GM18868 (cell line): ENCODE data around the gene RPRD1A.
"Not testable (repeated sequence)": the region's sequence is repeated elsewhere in the genome, so short reads cannot be mapped to it uniquely, and the experiment has no call there.

Source experiments
- ATAC-seq: cut with Tn5 transposase; IDR thresholded peaks from one replicate; pipeline ENCODE4 v1.9.1; 2021; ENCODE audit warnings: mild to moderate bottlenecking, moderate library complexity; ENCODE audit not compliant: unreplicated experiment

Gene RPRD1A

DNA sequence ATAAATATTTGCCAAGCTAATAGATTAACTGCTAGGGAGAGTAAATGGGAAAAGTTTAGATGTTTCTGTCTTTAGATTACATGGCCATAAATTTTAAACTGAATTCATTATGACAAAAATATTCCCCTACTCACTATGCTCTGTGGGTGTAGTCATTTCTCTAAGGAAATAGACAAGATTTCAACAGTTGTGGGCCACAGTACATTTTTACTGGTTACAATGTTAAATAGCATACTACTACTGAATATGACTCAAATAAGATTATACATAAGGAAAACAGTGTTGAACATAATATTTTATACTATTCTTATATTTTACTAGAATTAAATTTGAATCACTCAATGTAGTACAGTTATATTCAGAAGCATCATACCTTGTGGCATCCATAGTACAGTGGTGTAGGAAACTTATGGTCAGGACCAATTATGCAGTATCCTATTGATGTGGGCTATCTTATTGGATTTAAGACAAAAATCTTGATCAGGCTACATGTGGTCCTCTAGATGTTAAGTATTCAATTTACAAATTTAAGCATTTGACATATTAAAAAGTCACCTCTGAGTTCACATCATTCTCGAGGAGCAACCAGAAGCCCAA lies 33.0 kb downstream of the RPRD1A start:
- ATAC-seq, result no peak

- ATAC-seq, result peak; percentile 5
Observed at GRCh38 chr18:36031903-36032302, 35.5 kb downstream of the RPRD1A start.

DNA sequence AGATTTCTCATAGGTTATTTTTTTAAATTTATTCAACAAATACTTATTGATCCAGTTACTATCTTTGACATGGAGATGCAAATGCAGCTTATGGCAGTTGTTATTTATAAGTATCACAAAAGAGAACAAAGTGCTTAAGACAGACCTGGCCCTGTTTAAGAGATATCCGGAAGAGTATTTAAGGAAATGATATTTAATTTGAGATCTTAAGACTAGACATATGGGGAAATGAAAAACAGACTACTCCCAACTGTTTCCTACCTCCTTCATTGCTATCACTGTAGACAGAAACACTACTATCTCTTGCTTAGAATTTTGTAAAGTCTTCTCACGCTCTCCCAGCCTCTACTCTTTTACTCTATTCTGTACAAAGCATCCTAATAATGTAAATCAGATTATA lies 36.0 kb downstream of the RPRD1A start:
- peak; percentile 34 for ATAC-seq

- no peak for ATAC-seq
Observed at GRCh38 chr18:36028859-36029258, 38.5 kb downstream of the RPRD1A start.

DNA sequence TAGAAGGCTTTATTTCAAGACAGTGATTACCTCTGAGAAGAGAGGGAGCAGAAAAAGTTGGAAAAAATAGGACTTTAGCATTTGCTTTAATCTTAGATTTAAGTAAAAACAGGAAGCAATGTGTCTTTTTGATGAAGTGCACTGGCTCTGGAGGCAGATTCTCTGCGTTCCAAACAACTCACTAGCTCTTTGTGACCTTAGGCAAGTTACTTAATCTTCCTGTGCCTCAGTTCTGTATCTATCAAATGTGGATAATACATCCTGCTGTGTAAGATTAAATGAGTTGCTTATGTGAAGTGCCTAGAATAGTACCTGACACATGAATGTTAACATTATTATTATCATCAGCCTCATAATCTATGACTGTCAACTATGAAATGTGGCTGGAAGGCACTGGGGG lies 42.3 kb downstream of the RPRD1A start:
- ATAC-seq, result no peak

DNA sequence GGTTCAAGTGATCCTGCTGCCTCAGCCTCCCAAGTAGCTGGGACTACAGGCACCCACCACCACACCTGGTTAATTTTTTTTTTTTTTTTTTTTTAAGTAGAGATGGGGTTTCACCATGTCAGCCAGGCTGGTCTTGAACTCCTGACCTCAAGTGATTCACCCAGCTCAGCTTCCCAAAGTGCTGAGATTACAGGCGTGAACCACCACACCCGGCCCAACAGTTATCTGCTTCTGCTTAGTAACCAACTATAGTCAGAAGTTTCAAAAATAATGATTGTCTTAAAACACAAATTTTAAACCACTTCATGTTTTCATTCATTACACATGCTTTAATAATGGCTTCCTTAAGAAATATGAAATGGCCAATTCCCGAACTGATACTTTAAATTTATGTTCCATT lies 43.1 kb downstream of the RPRD1A start:
- not testable (repeated sequence) for ATAC-seq

GRCh38 chr18:36023336-36023735 lies 44.0 kb downstream of the RPRD1A start:
- ATAC-seq, result no peak

- ATAC-seq, result no peak
Observed at GRCh38 chr18:36020174-36020711, 47.1 kb downstream of the RPRD1A start.

DNA sequence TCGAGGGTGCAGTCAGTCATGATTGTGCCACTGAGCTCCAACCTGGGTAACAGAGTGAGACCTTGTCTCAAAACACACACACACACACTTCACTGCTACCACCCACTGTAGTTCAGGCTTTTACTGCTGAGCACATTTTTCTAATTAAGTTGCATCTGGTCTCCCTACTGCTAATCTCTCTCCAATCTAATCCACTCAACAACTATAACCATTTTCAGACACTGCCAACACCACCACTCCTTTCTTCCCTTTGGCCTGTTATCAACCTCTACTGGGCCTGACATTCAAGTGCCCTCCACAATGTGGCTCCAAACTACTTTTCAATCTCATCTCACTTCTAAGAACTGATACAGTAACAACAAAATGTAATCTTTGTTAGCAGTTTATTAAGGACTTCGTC lies 50.1 kb downstream of the RPRD1A start:
- ATAC-seq, result peak; percentile 3

- peak; percentile 91 for ATAC-seq
Observed at GRCh38 chr18:36015629-36016028, 51.7 kb downstream of the RPRD1A start.

- no peak for ATAC-seq
Observed at GRCh38 chr18:36012891-36013290, 54.5 kb downstream of the RPRD1A start.

DNA sequence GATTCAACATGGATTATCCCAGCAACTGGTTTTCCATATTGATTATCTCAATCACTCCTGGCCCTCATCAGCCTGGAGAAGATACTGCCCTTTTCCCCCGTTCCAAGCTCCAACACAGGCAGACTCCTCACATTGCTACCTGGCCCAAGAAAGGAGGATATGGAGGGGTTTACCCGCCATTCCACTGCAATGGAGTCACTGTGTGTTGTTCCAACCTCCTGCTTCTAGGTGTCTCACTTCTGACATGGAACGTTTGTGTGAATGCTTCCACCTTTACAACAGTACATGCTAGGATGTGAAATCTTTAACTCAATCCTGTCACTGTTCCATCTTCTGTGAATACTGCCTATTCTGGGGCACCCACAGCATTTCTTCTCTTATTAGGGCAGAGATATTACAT lies 58.1 kb downstream of the RPRD1A start:
- ATAC-seq, result no peak

DNA sequence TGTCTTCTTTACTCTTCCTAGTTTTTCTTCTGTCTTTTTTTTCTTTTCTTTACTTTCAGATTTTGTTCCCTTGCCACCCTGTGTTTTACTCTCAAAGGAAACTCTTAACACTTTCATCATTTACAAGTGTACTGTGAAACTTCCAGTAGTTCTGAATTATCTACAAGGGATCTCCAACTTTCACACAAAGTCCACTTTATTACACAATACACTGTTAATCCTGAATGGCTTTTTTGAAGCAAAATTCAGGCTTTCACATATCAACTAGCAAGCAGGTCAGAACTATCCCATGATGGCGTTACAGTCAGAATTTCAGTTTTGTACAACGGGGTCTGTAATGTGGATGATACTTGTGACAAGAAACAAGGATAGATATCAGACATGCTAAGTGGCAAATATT lies 60.4 kb downstream of the RPRD1A start:
- no peak for ATAC-seq

DNA sequence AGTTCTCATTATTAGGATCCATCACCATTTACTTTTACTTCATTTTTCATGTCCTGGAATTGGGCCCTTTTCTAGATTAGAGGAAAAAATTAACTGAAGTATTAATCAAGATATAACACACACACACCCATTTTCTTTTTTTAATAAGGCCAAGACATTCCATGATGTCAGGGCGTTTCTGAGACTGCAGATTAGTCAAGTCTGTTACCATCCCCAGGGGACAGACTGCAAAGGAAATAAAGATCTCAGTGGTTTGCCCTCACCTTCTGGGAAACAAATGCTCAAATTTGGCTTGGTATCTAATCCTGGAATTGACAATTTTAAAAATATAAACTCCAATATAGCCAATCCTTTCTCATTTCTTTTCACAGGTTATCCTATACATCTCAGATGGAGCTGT lies 67.4 kb downstream of the RPRD1A start:
- no peak for ATAC-seq

DNA sequence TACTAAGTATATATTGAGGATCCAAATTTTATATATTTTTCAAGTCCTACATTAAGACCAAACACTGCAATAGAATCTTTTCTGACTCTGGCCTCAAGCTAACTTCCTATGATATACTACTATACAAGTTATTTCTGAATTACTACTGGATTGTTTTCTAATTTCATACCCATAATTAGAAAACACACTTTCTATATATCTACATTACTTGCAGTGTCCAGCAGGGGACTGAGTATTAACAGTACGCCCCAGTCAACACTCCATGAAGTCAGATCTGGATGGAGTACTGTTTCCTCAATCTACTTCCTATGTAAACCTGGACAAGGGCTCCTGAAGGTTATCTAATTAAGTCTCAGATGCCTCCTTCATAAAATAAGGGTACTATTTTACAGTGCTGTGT lies 68.4 kb downstream of the RPRD1A start:
- no peak for ATAC-seq

- ATAC-seq, result no peak
Observed at GRCh38 chr18:35993013-35993412, 74.3 kb downstream of the RPRD1A start.

GRCh38 chr18:35991696-35992095 lies 75.7 kb downstream of the RPRD1A start:
- no peak for ATAC-seq

DNA sequence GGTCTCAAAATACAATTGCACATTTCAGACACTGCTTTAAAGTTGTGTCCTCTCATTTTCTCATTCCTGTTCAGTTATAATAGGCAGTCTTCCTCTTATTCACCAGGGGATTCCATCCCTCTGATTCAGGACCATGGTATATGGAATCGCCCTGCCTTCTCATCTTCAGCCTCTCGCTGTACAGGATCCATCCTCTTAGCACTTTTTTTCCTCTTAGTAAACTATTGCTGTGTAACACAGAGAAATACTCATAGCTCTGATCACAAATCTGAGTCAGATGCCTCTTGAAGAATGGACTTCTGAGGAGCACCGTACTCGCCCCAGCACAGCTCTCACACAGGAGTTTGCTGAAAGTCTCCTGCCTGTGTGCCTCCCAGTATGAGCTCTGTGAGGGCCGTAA lies 83.5 kb downstream of the RPRD1A start:
- no peak for ATAC-seq

- ATAC-seq, result no peak
Observed at GRCh38 chr18:35983147-35983546, 84.2 kb downstream of the RPRD1A start.

- no peak for ATAC-seq
Observed at GRCh38 chr18:35982409-35983114, 84.8 kb downstream of the RPRD1A start.

- ATAC-seq, result no peak
Observed at GRCh38 chr18:35979112-35979511, 88.2 kb downstream of the RPRD1A start.

GRCh38 chr18:35974181-35974580 lies 93.2 kb downstream of the RPRD1A start:
- no peak for ATAC-seq

GRCh38 chr18:35973650-35974049 lies 93.7 kb downstream of the RPRD1A start:
- ATAC-seq, result no peak
